Prostate gland (tissue), 2 donors: ENCODE results near the gene BRINP1. TPM values are rescaled to one million over a fixed set of nuclear protein-coding genes. Genes with fewer than 3 reads are reported as not detected.

Source experiments
- DNase-seq: peaks from one replicate; pipeline ENCODE4 v3.0.0-alpha.2; 2019; ENCODE audit warnings: low spot score
- H3K27ac ChIP-seq, 2 donors: fragments of 200-600 bp; sonication (generic); 2 replicates each; pipeline ENCODE4 v1.5.1; 2017 to 2019
- H3K27me3 ChIP-seq: fragments of 200-600 bp; sonication (generic); replicated peaks from 2 replicates; pipeline ENCODE4 v1.5.1; 2019; ENCODE audit not compliant: insufficient read depth
- H3K36me3 ChIP-seq, 2 donors: fragments of 200-600 bp; sonication (generic); 1 replicate in 1 of 2; 2 replicates in 1 of 2; pipeline versions ENCODE4 v1.5.1 to v1.8.1; 2017 to 2019
- H3K4me1 ChIP-seq: fragments of 200-600 bp; sonication (generic); replicated peaks from 2 replicates; pipeline ENCODE4 v1.5.1; 2019
- H3K4me3 ChIP-seq, 2 donors: fragments of 200-600 bp; sonication (generic); 2 replicates each; pipeline ENCODE4 v1.5.1; 2017 to 2019
- H3K9me3 ChIP-seq: fragments of 200-600 bp; sonication (generic); 2 replicates; pipeline ENCODE4 v1.5.1; 2017
- CTCF ChIP-seq, 4 experiments: fragments of 200-600 bp in 2 of 4; fragments of 450-650 bp in 2 of 4; sonication (generic) in 2 of 4; IDR thresholded peaks; 1 replicate in 3 of 4; 2 replicates in 1 of 4; pipeline ENCODE4 v1.5.1; 2016 to 2019; ENCODE audit warnings: antibody characterized with exemption in 4 of 4, mild to moderate bottlenecking in 2 of 4, moderate library complexity in 2 of 4
- POLR2A ChIP-seq: fragments of 450-650 bp; IDR thresholded peaks from one replicate; pipeline ENCODE4 v1.6.1; 2016; ENCODE audit warnings: antibody characterized with exemption, mild to moderate bottlenecking
- POLR2AphosphoS5 ChIP-seq: sonication (generic); formaldehyde crosslinking; IDR thresholded peaks from one replicate; pipeline ENCODE4 v1.6.1; 2017; ENCODE audit warnings: antibody characterized with exemption
- WGBS: methylation state at CpG from one replicate; pipeline ENCODE4 v1.1.5; 2018; 5-methylcytosine and 5-hydroxymethylcytosine counted together
- intact Hi-C: fragments of 100-400 bp; cut with DNase I; formaldehyde crosslinking; loops from one replicate; pipeline ENCODE4 v1.14.2; 2022
- total RNA-seq, 2 donors: library from RNA; depleted of rRNA; stranded (reverse); fragments of >200 nt; gene quantifications; one replicate each; pipeline ENCODE4 v1.1.0, GENCODE V29; 2016

Gene BRINP1
- total RNA-seq, 2 donors from 2014 or later = 0.96 to 8.8 TPM

- 34% methylated on average over 2 of the region's 2 CpGs for WGBS
Measured at GRCh38 chr9:119126040-119126439, 243.2 kb downstream of the BRINP1 start.

GRCh38 chr9:119121899-119122298 lies 247.3 kb downstream of the BRINP1 start:
- WGBS = 97% methylated on average over 1 of the region's 1 CpG
- Histone ChIP-seq H3K9me3 (no peaks in the 10 kb centered on the region), H3K27me3 (no peaks in the 10 kb centered on the region), H3K27ac (no peak overlapping the region), H3K4me1 (no peaks in the 10 kb centered on the region), H3K36me3 (no peaks in the 10 kb centered on the region), H3K4me3 (no peak overlapping the region)
- intact Hi-C loops = no loop called here
- TF ChIP-seq POLR2AphosphoS5 = no peak
- TF ChIP-seq CTCF (IDR thresholded peaks at IDR 0.05) = no peak
- no peak for TF ChIP-seq POLR2A
- DNase-seq = no peak

More at GRCh38 chr9:119126040-119126439, 243.2 kb downstream of the BRINP1 start:
- Histone ChIP-seq H3K27ac (no peak overlapping the region), H3K36me3 (no peaks in the 10 kb centered on the region), H3K9me3 (no peaks in the 10 kb centered on the region), H3K4me1 (no peaks in the 10 kb centered on the region), H3K27me3 (no peaks in the 10 kb centered on the region), H3K4me3 (no peak overlapping the region)
- DNase-seq = no peak
- intact Hi-C loops = no loop called here
- TF ChIP-seq POLR2AphosphoS5 (no peak), CTCF (IDR thresholded peaks at IDR 0.05) (no peak), POLR2A (no peak)

GRCh38 chr9:119117409-119117808 lies 251.8 kb downstream of the BRINP1 start:
- no peak overlapping the region for H3K27ac ChIP-seq
- intact Hi-C loops = no loop called here
- no peaks in the 10 kb centered on the region for H3K36me3 ChIP-seq
- no peaks in the 10 kb centered on the region for H3K4me1 ChIP-seq
- no peaks in the 10 kb centered on the region for H3K9me3 ChIP-seq
- DNase-seq = no peak
- TF ChIP-seq POLR2AphosphoS5 (no peak), POLR2A (no peak), CTCF (IDR thresholded peaks at IDR 0.05) (no peak)
- no peaks in the 10 kb centered on the region for H3K27me3 ChIP-seq
- no peak overlapping the region for H3K4me3 ChIP-seq
